Spinal cord (tissue), 10 donors: ENCODE data around the gene RNF157. TPM values are rescaled to one million over a fixed set of nuclear protein-coding genes. Genes with fewer than 3 reads are reported as not detected.
"Not testable (repeated sequence)": the region's sequence is repeated elsewhere in the genome, so short reads cannot be mapped to it uniquely, and the experiment has no call there.

Experiments
- DNase-seq, 6 donors: peaks; one replicate each; pipeline versions ENCODE4 v3.0.0 to v3.0.0-alpha.2; 2013 to 2015; ENCODE audit warnings: low spot score in 6 of 6, low read depth in 4 of 6
- H3K27ac ChIP-seq: one replicate; pipeline ENCODE4 v1.5.1; 2013; ENCODE audit warnings: low read depth, low read length, control low read depth
- H3K27me3 ChIP-seq: one replicate; pipeline ENCODE4 v1.6.1; 2013; ENCODE audit warnings: low read length; ENCODE audit not compliant: control insufficient read depth, insufficient read depth
- H3K36me3 ChIP-seq: one replicate; pipeline ENCODE4 v1.6.1; 2013; ENCODE audit warnings: low read length; ENCODE audit not compliant: control insufficient read depth, insufficient read depth
- H3K4me1 ChIP-seq: one replicate; pipeline ENCODE4 v1.6.1; 2013; ENCODE audit warnings: low read length; ENCODE audit not compliant: control insufficient read depth, insufficient read depth
- H3K4me3 ChIP-seq: one replicate; pipeline ENCODE4 v1.5.1; 2013; ENCODE audit warnings: low read depth, low read length, control low read depth
- H3K9me3 ChIP-seq: one replicate; pipeline ENCODE4 v1.6.1; 2013; ENCODE audit warnings: low read length; ENCODE audit not compliant: control insufficient read depth, insufficient read depth
- WGBS: methylation state at CpG from one replicate; pipeline ENCODE4 v1.1.5; 2013; ENCODE audit warnings: missing lambda C conversion rate; ENCODE audit not compliant: insufficient coverage; 5-methylcytosine and 5-hydroxymethylcytosine counted together
- polyA plus RNA-seq, 2 donors: library from polyadenylated mRNA; unstranded; fragments of 120-200 nt; gene quantifications; one replicate each; pipeline ENCODE4 v1.2.1, GENCODE V29; 2013; ENCODE audit not compliant: insufficient read length in 2 of 2
- total RNA-seq, 2 donors: library from RNA; depleted of rRNA in 1 of 2; stranded (reverse); fragments of 120-200 nt in 1 of 2; fragments of >200 nt in 1 of 2; gene quantifications; one replicate each; pipeline versions ENCODE4 v1.2.3 to v1.2.4, GENCODE V29; 2013 to 2014
- donor health status: healthy.

The RNF157 gene
- total and polyA plus RNA-seq, 4 donors, result 22.8 to 196 (median 126) TPM

GRCh38 chr17:76270770-76271668 is 30.7 kb upstream of the RNF157 start:
- WGBS, result 93% methylated on average over 9 of the region's 14 CpGs
- Histone ChIP-seq H3K36me3 (peaks cover 79% of the 10 kb centered on the region), H3K4me1 (peaks cover 70% of the 10 kb centered on the region), H3K27me3 (no peaks in the 10 kb centered on the region), H3K4me3 (no peak overlapping the region), H3K27ac (no peak overlapping the region), H3K9me3 (no peaks in the 10 kb centered on the region)
- no peak for DNase-seq

GRCh38 chr17:76270127-76270592 is 29.9 kb upstream of the RNF157 start:
- H3K9me3 ChIP-seq, result no peaks in the 10 kb centered on the region
- no peak for DNase-seq
- H3K4me1 ChIP-seq, result peaks cover 70% of the 10 kb centered on the region
- 75% methylated on average over 10 of the region's 26 CpGs for WGBS
- H3K27me3 ChIP-seq, result no peaks in the 10 kb centered on the region
- H3K36me3 ChIP-seq, result peaks cover 70% of the 10 kb centered on the region
- no peak overlapping the region for H3K4me3 ChIP-seq
- no peak overlapping the region for H3K27ac ChIP-seq

- no peak for DNase-seq
- no peak overlapping the region for H3K4me3 ChIP-seq
- peaks cover 69% of the 10 kb centered on the region for H3K4me1 ChIP-seq
- H3K36me3 ChIP-seq, result peaks cover 64% of the 10 kb centered on the region
- no peaks in the 10 kb centered on the region for H3K9me3 ChIP-seq
- no peaks in the 10 kb centered on the region for H3K27me3 ChIP-seq
- H3K27ac ChIP-seq, result no peak overlapping the region
- 72% methylated on average over 8 of the region's 12 CpGs for WGBS
Measured at GRCh38 chr17:76268991-76269981, 29.0 kb upstream of the RNF157 start.

GRCh38 chr17:76268015-76268749 is 27.9 kb upstream of the RNF157 start:
- WGBS, result 48% methylated on average over 3 of the region's 9 CpGs
- H3K4me1 ChIP-seq, result peaks cover 62% of the 10 kb centered on the region
- no peaks in the 10 kb centered on the region for H3K9me3 ChIP-seq
- DNase-seq, result no peak
- peaks cover 53% of the 10 kb centered on the region for H3K36me3 ChIP-seq
- peak overlapping the region; percentile 50 for H3K27ac ChIP-seq
- H3K27me3 ChIP-seq, result no peaks in the 10 kb centered on the region
- H3K4me3 ChIP-seq, result no peak overlapping the region

GRCh38 chr17:76267581-76268001 is 27.3 kb upstream of the RNF157 start:
- not testable (repeated sequence) for H3K27me3 ChIP-seq, DNase-seq, H3K4me3 ChIP-seq, H3K9me3 ChIP-seq
- 97% methylated on average over 7 of the region's 13 CpGs for WGBS
- peak overlapping the region; percentile 50 for H3K27ac ChIP-seq
- H3K4me1 ChIP-seq, result peaks cover 62% of the 10 kb centered on the region
- H3K36me3 ChIP-seq, result peaks cover 50% of the 10 kb centered on the region

GRCh38 chr17:76267051-76267576 is 26.8 kb upstream of the RNF157 start:
- 84% methylated on average over 4 of the region's 4 CpGs for WGBS
- H3K4me3 ChIP-seq, result peak overlapping the region; percentile 55
- peak overlapping the region; percentile 82 for H3K27ac ChIP-seq
- no peaks in the 10 kb centered on the region for H3K27me3 ChIP-seq
- DNase-seq, result no peak
- H3K36me3 ChIP-seq, result peaks cover 45% of the 10 kb centered on the region
- peaks cover 62% of the 10 kb centered on the region for H3K4me1 ChIP-seq
- H3K9me3 ChIP-seq, result no peaks in the 10 kb centered on the region

GRCh38 chr17:76266244-76266938 is 26.1 kb upstream of the RNF157 start:
- Histone ChIP-seq H3K4me3 (peak overlapping the region; percentile 55), H3K36me3 (peaks cover 38% of the 10 kb centered on the region), H3K9me3 (no peaks in the 10 kb centered on the region), H3K27me3 (no peaks in the 10 kb centered on the region), H3K4me1 (peaks cover 62% of the 10 kb centered on the region), H3K27ac (peak overlapping the region; percentile 82)
- DNase-seq, result peak in 2 of 6 donors; percentile 42 to 58
- 10% methylated on average over 4 of the region's 12 CpGs for WGBS

GRCh38 chr17:76265624-76266243 is 25.4 kb upstream of the RNF157 start:
- Histone ChIP-seq H3K27me3 (no peaks in the 10 kb centered on the region), H3K36me3 (peaks cover 31% of the 10 kb centered on the region), H3K4me1 (peaks cover 55% of the 10 kb centered on the region), H3K9me3 (no peaks in the 10 kb centered on the region), H3K27ac (peak overlapping the region; percentile 82), H3K4me3 (peak overlapping the region; percentile 55)
- WGBS, result 0% methylated on average over 75 of the region's 76 CpGs
- DNase-seq, result peak in 2 of 6 donors; percentile 72 to 84
